K562 (cell line): ENCODE results near the gene RNU6-9. TPM values are rescaled to one million over a fixed set of nuclear protein-coding genes. Genes with fewer than 3 reads are reported as not detected.
A peak's percentile ranks its signal among the peaks of the same experiment; 100 is the strongest.

ENCODE experiments used
- ATF6 ChIP-seq: sonication (generic); formaldehyde crosslinking; IDR thresholded peaks from 2 replicates; pipeline ENCODE4 v1.4.0; 2020; ENCODE audit warnings: mild to moderate bottlenecking, missing genetic modification reagents
- ATF7 ChIP-seq: fragments of 450-650 bp; IDR thresholded peaks from 2 replicates; pipeline ENCODE4 v1.7.1; 2014; ENCODE audit warnings: mild to moderate bottlenecking, moderate library complexity
- BCL6 ChIP-seq: fragments of 250-450 bp; sonication (Bioruptor Pico); IDR thresholded peaks from 2 replicates; pipeline ENCODE4 v1.4.0; 2020
- BHLHE40 ChIP-seq: IDR thresholded peaks from 2 replicates; pipeline ENCODE4 v1.6.1; 2011; ENCODE audit warnings: low read length, improper control_type of control experiment
- BMI1 ChIP-seq: fragments of 150-350 bp; IDR thresholded peaks from 2 replicates; pipeline ENCODE4 v1.6.1; 2014; ENCODE audit warnings: low read length
- E2F3 ChIP-seq: fragments of 250-450 bp; sonication (Bioruptor Pico); IDR thresholded peaks from 2 replicates; pipeline ENCODE4 v1.4.0; 2020; ENCODE audit warnings: mild to moderate bottlenecking
- E2F5 ChIP-seq: sonication (generic); formaldehyde crosslinking; IDR thresholded peaks from 2 replicates; pipeline ENCODE4 v1.8.0; 2022; ENCODE audit warnings: mild to moderate bottlenecking, missing genetic modification reagents
- ELF4 ChIP-seq: fragments of 450-650 bp; formaldehyde crosslinking; IDR thresholded peaks from 2 replicates; pipeline ENCODE4 v1.4.0; 2022; ENCODE audit warnings: missing genetic modification characterization
- GABPB2 ChIP-seq: fragments of 250-450 bp; sonication (Bioruptor Pico); conservative IDR thresholded peaks from 2 replicates; pipeline ENCODE4 v1.5.1; 2021; ENCODE audit warnings: mild to moderate bottlenecking
- MAFG ChIP-seq: fragments of 450-650 bp; conservative IDR thresholded peaks from 2 replicates; pipeline ENCODE4 v1.6.1; 2016; ENCODE audit warnings: missing genetic modification characterization, missing compliant biosample characterization
- MCM2 ChIP-seq: fragments of 450-650 bp; IDR thresholded peaks from 2 replicates; pipeline ENCODE4 v1.6.1; 2017; ENCODE audit warnings: low read depth, mild to moderate bottlenecking
- MCM3 ChIP-seq: fragments of 450-650 bp; IDR thresholded peaks from 2 replicates; pipeline ENCODE4 v1.6.1; 2016
- NRF1 ChIP-seq, 2 experiments: fragments of 450-650 bp; IDR thresholded peaks in 1 of 2; conservative IDR thresholded peaks in 1 of 2; 2 replicates each; pipeline ENCODE4 v1.6.1; 2014; ENCODE audit warnings: mild to moderate bottlenecking in 2 of 2
- PCBP2 ChIP-seq: fragments of 200-400 bp; formaldehyde crosslinking; IDR thresholded peaks from 2 replicates; pipeline ENCODE4 v1.6.1; 2018; ENCODE audit warnings: low read length, low read depth, mild to moderate bottlenecking, moderate library complexity; ENCODE audit not compliant: poor library complexity, severe bottlenecking
- PML ChIP-seq: IDR thresholded peaks from 2 replicates; pipeline ENCODE4 v1.6.1; 2012; ENCODE audit warnings: low read length, inconsistent platforms
- SLC30A9 ChIP-seq: fragments of 250-450 bp; sonication (Bioruptor Pico); IDR thresholded peaks from 2 replicates; pipeline ENCODE4 v1.8.0; 2022; ENCODE audit warnings: mild to moderate bottlenecking, moderate library complexity
- STAT5A ChIP-seq: IDR thresholded peaks from 2 replicates; pipeline ENCODE4 v1.6.1; 2012; ENCODE audit warnings: low read length, inconsistent platforms, borderline replicate concordance
- STAT6 ChIP-seq: sonication (generic); formaldehyde crosslinking; IDR thresholded peaks from 2 replicates; pipeline ENCODE4 v1.8.1; 2023; ENCODE audit warnings: mild to moderate bottlenecking, missing genetic modification reagents
- TAF1 ChIP-seq: IDR thresholded peaks from 2 replicates; pipeline ENCODE4 v1.6.1; 2011; ENCODE audit warnings: mild to moderate bottlenecking, low read length, moderate library complexity; ENCODE audit not compliant: insufficient read depth, control insufficient read depth, severe bottlenecking; ENCODE audit errors: extremely low read depth
- TAF9B ChIP-seq: fragments of 450-650 bp; IDR thresholded peaks from 2 replicates; pipeline ENCODE4 v1.6.1; 2018; ENCODE audit warnings: mild to moderate bottlenecking; ENCODE audit not compliant: partially characterized antibody
- TRIM24 ChIP-seq, 2 experiments: fragments of 450-650 bp; IDR thresholded peaks; 2 replicates each; pipeline ENCODE4 v1.6.1; 2016
- TRIM28 ChIP-seq: fragments of 450-650 bp; IDR thresholded peaks from 2 replicates; pipeline ENCODE4 v1.6.1; 2017
- ZC3H4 ChIP-seq: sonication (generic); formaldehyde crosslinking; IDR thresholded peaks from 2 replicates; pipeline ENCODE4 v1.9.0; 2021; ENCODE audit warnings: missing genetic modification reagents, borderline replicate concordance
- ZC3H8 ChIP-seq: fragments of 450-650 bp; IDR thresholded peaks from 2 replicates; pipeline ENCODE4 v1.6.1; 2017
- ZNF280B ChIP-seq: fragments of 250-450 bp; sonication (Bioruptor Pico); IDR thresholded peaks from 2 replicates; pipeline ENCODE4 v1.5.1; 2021; ENCODE audit warnings: mild to moderate bottlenecking
- ZNF785 ChIP-seq: fragments of 250-450 bp; sonication (Bioruptor Pico); IDR thresholded peaks from 2 replicates; pipeline ENCODE4 v1.4.0; 2020; ENCODE audit warnings: mild to moderate bottlenecking
- polyA plus RNA-seq, 8 experiments: library from polyadenylated mRNA; depleted of rRNA in 4 of 8; stranded (reverse) in 5 of 8; unstranded in 3 of 8; fragments of >200 nt; fragmentation: Nextera tagmentation in 2 of 8; fragmentation: Illumina TruSeq in 1 of 8; extraction: Ambion mirVana in 2 of 8; extraction: Trizol in 1 of 8; gene quantifications; 2 replicates each; pipeline versions ENCODE4 v1.2.1 to v1.2.3, GENCODE V29; 2011 to 2014; ENCODE audit warnings: inconsistent platforms in 1 of 8, missing spikeins in 1 of 8
- total RNA-seq, 7 experiments: library from RNA; depleted of rRNA in 6 of 7; stranded (reverse); fragments of >200 nt in 6 of 7; fragmentation: Illumina TruSeq in 2 of 7; extraction: Trizol in 2 of 7; gene quantifications; 2 replicates each; pipeline versions ENCODE4 v1.2.1 to v1.2.3, GENCODE V29; 2011 to 2021; ENCODE audit warnings: low replicate concordance in 1 of 7

RNU6-9 gene
- total and polyA plus RNA-seq, 9 of the 15 experiments (the other 6 are each of a cell fraction or from before 2014, with no cell fraction given) = not detected

GRCh38 chr19:925087-925525, 31.8 kb downstream of the RNU6-9 start (continued):
- TF ChIP-seq MAFG (tag) = no peak
- TF ChIP-seq GABPB2 (CRISPR knock-in tag) = no peak
- 0 out of 2 replicates have a peak, but pooled peaks have one; percentile 32 for TF ChIP-seq BHLHE40
- TF ChIP-seq BCL6 = no peak
- TF ChIP-seq ZNF785 = no peak
- TF ChIP-seq E2F3 (CRISPR knock-in tag) = no peak; the same call in 1 of the 2 replicates
- TF ChIP-seq TRIM28 = no peak
- TF ChIP-seq TAF9B = no peak
- TF ChIP-seq PML = no peak
- TF ChIP-seq ZC3H8 = no peak
- no peak for TF ChIP-seq PCBP2
- no peak for TF ChIP-seq TAF1
- TF ChIP-seq E2F5 (CRISPR knock-in tag) = no peak
- TF ChIP-seq STAT6 (CRISPR knock-in tag) = no peak
- no peak for TF ChIP-seq NRF1 (conservative IDR thresholded peaks at IDR 0.05 in 1 of 2, IDR thresholded peaks at IDR 0.05 in 1 of 2)
- TF ChIP-seq ELF4 (CRISPR knock-in tag) = no peak
- TF ChIP-seq ATF6 (CRISPR knock-in tag) = no peak
- no peak for TF ChIP-seq ZC3H4 (CRISPR knock-in tag)
- TF ChIP-seq MCM2 = no peak
- no peak; the same call in 1 of the 2 replicates for TF ChIP-seq SLC30A9
- no peak for TF ChIP-seq STAT5A
- TF ChIP-seq ATF7 = peak; percentile 96
- no peak for TF ChIP-seq MCM3
- no peak for TF ChIP-seq BMI1
- TF ChIP-seq ZNF280B (CRISPR knock-in tag) = no peak
- TF ChIP-seq TRIM24 (IDR thresholded peaks at IDR 0.05) = peak in 1 of 2 experiments; percentile 15; a peak in 1 of 4 replicates
